ENCODE measurements around the gene CTTNBP2. TPM values are rescaled to one million over a fixed set of nuclear protein-coding genes. Genes with fewer than 3 reads are reported as not detected.

CTTNBP2 gene
- total RNA-seq, 1 experiment from 2014 or later, result 8.7 TPM

- no peaks in the 10 kb centered on the region for H3K27me3 ChIP-seq (ENCODE audit: control insufficient read depth, insufficient read depth, low read length)
- no peak for DNase-seq
- peaks cover 4% of the 10 kb centered on the region; the same call in 1 of the 2 replicates for H3K36me3 ChIP-seq (replicated peaks; ENCODE audit: control insufficient read depth, insufficient read depth, low read length)
- no peak overlapping the region for H3K4me3 ChIP-seq (ENCODE audit: insufficient read depth, low read depth, low read length)
Observed at GRCh38 chr7:117793976-117794375, 79.3 kb downstream of the CTTNBP2 start.

DNA sequence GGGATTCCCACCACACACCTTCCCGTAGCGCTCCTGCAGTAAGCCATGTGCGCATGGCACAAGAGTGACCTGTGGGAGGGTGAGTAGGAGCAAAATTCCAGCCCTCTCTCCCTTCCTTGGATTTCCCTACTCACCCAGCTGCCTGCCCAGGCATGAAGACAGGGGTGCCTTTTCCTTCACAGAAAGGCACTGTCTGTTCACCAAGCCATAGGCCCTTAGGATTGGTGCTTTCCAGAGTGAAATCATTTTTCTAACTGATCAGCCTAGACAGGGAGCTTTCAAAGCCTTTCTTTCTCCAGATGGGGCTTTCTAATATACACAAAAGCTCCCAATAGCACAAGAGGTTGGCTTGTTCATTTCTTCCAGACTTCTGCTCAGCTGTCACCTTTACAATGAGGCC lies 79.7 kb downstream of the CTTNBP2 start:
- DNase-seq, result peak; percentile 9
- no peak overlapping the region for H3K4me3 ChIP-seq (ENCODE audit: insufficient read depth, low read depth, low read length)
- H3K27me3 ChIP-seq (ENCODE audit: control insufficient read depth, insufficient read depth, low read length), result no peaks in the 10 kb centered on the region
- H3K36me3 ChIP-seq (replicated peaks; ENCODE audit: control insufficient read depth, insufficient read depth, low read length), result peaks cover 4% of the 10 kb centered on the region; the same call in 1 of the 2 replicates

GRCh38 chr7:117791877-117792780 lies 81.1 kb downstream of the CTTNBP2 start:
- no peak for DNase-seq
- no peaks in the 10 kb centered on the region for H3K27me3 ChIP-seq (ENCODE audit: control insufficient read depth, insufficient read depth, low read length)
- no peak overlapping the region for H3K4me3 ChIP-seq (ENCODE audit: insufficient read depth, low read depth, low read length)
- H3K36me3 ChIP-seq (replicated peaks; ENCODE audit: control insufficient read depth, insufficient read depth, low read length), result peaks cover 4% of the 10 kb centered on the region; the same call in 1 of the 2 replicates

DNA sequence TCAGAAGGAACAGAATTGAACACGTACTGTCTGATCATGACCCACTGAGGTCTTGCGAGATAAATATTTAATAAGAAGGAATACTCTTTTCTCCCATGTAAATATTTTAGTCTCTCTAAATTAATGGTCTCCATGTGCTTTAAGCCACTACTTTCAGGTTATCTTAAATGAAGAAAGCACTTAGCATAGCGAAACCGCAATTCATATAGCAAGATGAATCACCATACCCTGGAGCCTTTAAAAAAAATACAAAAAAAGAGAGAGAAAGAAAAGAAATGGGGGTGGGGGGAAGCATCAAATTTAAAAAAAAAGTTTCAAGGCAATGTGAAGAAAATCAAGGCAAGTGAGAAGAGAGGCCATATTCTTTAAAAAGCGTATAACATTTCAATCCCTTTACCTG lies 82.5 kb downstream of the CTTNBP2 start:
- no peak overlapping the region for H3K4me3 ChIP-seq (ENCODE audit: insufficient read depth, low read depth, low read length)
- no peak for DNase-seq
- H3K36me3 ChIP-seq (replicated peaks; ENCODE audit: control insufficient read depth, insufficient read depth, low read length), result peaks cover 4% of the 10 kb centered on the region; the same call in 1 of the 2 replicates
- no peaks in the 10 kb centered on the region for H3K27me3 ChIP-seq (ENCODE audit: control insufficient read depth, insufficient read depth, low read length)

- Histone ChIP-seq H3K4me3 (ENCODE audit: insufficient read depth, low read depth, low read length) (no peak overlapping the region), H3K27me3 (ENCODE audit: control insufficient read depth, insufficient read depth, low read length) (no peaks in the 10 kb centered on the region), H3K36me3 (replicated peaks; ENCODE audit: control insufficient read depth, insufficient read depth, low read length) (peaks cover 4% of the 10 kb centered on the region; the same call in 1 of the 2 replicates)
- no peak for DNase-seq
Observed at GRCh38 chr7:117790251-117790650, 83.0 kb downstream of the CTTNBP2 start.

DNA sequence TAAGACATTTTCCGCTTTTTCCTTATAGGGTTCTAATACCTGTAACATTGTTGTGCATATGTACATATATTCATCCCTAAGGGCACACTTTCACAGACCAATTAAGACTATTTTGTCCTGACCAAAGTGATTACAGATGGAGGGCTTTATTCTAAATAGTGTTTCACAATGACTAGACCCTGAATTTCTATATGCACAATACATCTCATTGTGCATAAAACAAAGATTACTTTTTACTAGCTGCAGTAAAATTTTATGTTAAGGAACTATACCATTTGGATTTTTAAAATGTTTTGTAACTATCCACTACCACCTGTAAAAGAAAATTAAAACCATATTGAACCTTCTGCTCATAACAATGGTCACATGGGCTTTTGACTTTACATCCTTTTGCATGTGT lies 87.8 kb downstream of the CTTNBP2 start:
- Histone ChIP-seq H3K36me3 (replicated peaks; ENCODE audit: control insufficient read depth, insufficient read depth, low read length) (no peaks in the 10 kb centered on the region), H3K27me3 (ENCODE audit: control insufficient read depth, insufficient read depth, low read length) (no peaks in the 10 kb centered on the region), H3K4me3 (ENCODE audit: insufficient read depth, low read depth, low read length) (no peak overlapping the region)
- DNase-seq, result no peak

GRCh38 chr7:117784315-117784714 lies 88.9 kb downstream of the CTTNBP2 start:
- DNase-seq, result no peak

DNA sequence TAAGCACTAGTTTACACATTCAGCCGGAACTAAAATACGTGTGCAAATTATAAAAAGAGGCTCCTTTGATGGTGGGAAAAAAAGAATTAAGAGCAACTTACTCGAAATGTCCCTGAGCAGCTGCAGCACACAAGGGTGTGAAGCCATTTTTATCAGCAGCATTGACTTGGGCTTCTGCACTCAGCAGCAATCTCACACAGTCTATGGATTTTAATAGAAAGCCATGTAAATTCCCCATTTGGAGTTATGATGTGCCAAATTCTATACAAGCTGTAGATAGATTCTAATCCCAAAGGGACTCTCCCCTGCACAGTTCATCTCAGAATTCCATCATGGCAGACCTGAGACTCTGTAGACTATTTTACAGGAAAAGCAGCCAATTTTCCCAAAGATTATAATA lies 90.5 kb downstream of the CTTNBP2 start:
- Histone ChIP-seq H3K36me3 (replicated peaks; ENCODE audit: control insufficient read depth, insufficient read depth, low read length) (no peaks in the 10 kb centered on the region), H3K4me3 (ENCODE audit: insufficient read depth, low read depth, low read length) (no peak overlapping the region), H3K27me3 (ENCODE audit: control insufficient read depth, insufficient read depth, low read length) (no peaks in the 10 kb centered on the region)
- DNase-seq, result no peak

More at GRCh38 chr7:117784315-117784714, 88.9 kb downstream of the CTTNBP2 start:
- H3K36me3 ChIP-seq (replicated peaks; ENCODE audit: control insufficient read depth, insufficient read depth, low read length), result no peaks in the 10 kb centered on the region
- no peak overlapping the region for H3K4me3 ChIP-seq (ENCODE audit: insufficient read depth, low read depth, low read length)
- no peaks in the 10 kb centered on the region for H3K27me3 ChIP-seq (ENCODE audit: control insufficient read depth, insufficient read depth, low read length)

- H3K36me3 ChIP-seq (replicated peaks; ENCODE audit: control insufficient read depth, insufficient read depth, low read length), result peaks cover 2% of the 10 kb centered on the region
- DNase-seq, result no peak
- no peaks in the 10 kb centered on the region for H3K27me3 ChIP-seq (ENCODE audit: control insufficient read depth, insufficient read depth, low read length)
- H3K4me3 ChIP-seq (ENCODE audit: insufficient read depth, low read depth, low read length), result no peak overlapping the region
Observed at GRCh38 chr7:117781707-117782106, 91.5 kb downstream of the CTTNBP2 start.

DNA sequence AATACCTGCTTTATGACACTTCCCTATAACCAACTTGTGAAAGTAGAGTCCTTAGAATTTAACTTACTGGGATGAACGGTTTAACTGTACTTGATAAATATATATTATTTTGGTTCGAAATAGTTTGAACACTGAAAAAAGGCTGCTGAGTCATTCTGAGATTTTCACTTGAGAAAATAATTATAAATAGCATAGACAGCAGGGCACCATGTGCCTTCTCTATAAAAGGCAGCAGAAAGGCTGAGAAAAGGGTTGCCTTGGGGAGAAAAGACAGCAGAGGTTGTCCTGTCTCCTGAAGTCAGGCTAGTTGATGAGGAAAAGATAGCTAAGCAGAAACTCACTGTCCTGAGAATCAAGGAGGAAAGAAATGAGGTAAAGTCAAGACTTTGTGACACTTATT lies 92.4 kb downstream of the CTTNBP2 start:
- H3K36me3 ChIP-seq (replicated peaks; ENCODE audit: control insufficient read depth, insufficient read depth, low read length), result peaks cover 2% of the 10 kb centered on the region
- no peak for DNase-seq
- H3K27me3 ChIP-seq (ENCODE audit: control insufficient read depth, insufficient read depth, low read length), result no peaks in the 10 kb centered on the region
- no peak overlapping the region for H3K4me3 ChIP-seq (ENCODE audit: insufficient read depth, low read depth, low read length)

DNA sequence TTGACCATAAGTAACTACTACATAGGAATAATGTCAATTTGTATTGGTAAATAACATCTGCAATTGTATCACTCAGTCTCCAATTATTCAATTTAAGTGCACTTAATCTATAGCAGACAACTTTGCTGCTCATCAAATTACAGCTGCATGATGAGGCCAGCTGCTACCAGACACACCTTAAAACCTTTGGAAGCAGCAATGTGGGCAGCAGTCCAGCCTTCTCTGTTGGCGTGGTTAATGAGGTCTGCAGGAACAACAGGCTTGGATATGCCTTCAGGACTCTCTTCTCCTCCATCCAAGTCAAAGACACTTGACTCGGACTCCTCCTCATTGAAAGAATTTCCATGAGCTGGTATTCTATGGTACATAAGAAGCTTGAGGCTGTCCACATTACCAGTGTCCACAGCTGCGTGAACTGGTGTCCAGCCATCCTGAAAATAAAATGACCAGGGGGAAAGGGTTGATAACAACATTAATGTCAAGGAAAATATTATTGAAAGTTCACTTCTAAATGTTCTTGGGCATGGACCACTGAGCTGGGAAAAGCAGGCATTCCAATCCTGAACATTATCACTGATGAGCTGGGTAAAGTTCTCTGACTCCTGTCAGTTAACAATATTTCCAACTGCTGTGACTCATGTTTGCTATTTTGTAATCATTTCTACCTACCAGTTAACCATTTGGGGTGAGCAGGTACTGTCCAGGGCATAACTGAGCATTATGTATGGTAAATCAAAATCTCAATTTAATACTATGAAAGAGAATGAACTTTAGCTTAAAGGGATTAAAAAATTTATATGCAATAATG lies 95.7 kb downstream of the CTTNBP2 start:
- no peak for DNase-seq
- Histone ChIP-seq H3K36me3 (replicated peaks; ENCODE audit: control insufficient read depth, insufficient read depth, low read length) (peaks cover 2% of the 10 kb centered on the region), H3K27me3 (ENCODE audit: control insufficient read depth, insufficient read depth, low read length) (no peaks in the 10 kb centered on the region), H3K4me3 (ENCODE audit: insufficient read depth, low read depth, low read length) (no peak overlapping the region)

- DNase-seq, result no peak
- Histone ChIP-seq H3K4me3 (ENCODE audit: insufficient read depth, low read depth, low read length) (no peak overlapping the region), H3K27me3 (ENCODE audit: control insufficient read depth, insufficient read depth, low read length) (no peaks in the 10 kb centered on the region), H3K36me3 (replicated peaks; ENCODE audit: control insufficient read depth, insufficient read depth, low read length) (peaks cover 2% of the 10 kb centered on the region)
Observed at GRCh38 chr7:117776224-117776623, 97.0 kb downstream of the CTTNBP2 start.

DNA sequence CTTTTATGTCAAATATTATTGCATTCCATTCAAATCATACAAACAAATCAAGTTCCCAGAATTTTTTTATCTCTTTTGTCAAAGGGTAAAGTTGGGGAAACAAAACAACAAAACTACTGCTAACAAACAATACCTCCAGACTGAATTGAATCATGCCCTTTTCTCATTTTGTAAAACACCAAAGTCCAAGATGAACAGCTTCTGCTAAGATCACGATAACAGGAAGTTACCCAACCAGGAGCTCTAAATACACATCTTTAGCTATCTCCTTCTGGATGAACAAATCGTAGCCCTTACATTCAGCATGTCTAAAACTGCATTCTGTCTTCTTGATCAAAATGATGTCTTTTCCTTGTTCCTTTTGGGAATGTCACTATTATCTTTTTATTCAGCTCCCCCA lies 97.4 kb downstream of the CTTNBP2 start:
- H3K4me3 ChIP-seq (ENCODE audit: insufficient read depth, low read depth, low read length), result no peak overlapping the region
- H3K36me3 ChIP-seq (replicated peaks; ENCODE audit: control insufficient read depth, insufficient read depth, low read length), result peaks cover 2% of the 10 kb centered on the region
- no peak for DNase-seq
- H3K27me3 ChIP-seq (ENCODE audit: control insufficient read depth, insufficient read depth, low read length), result no peaks in the 10 kb centered on the region

- H3K4me3 ChIP-seq (ENCODE audit: insufficient read depth, low read depth, low read length), result no peak overlapping the region
- DNase-seq, result no peak
- H3K36me3 ChIP-seq (replicated peaks; ENCODE audit: control insufficient read depth, insufficient read depth, low read length), result peaks cover 2% of the 10 kb centered on the region
- H3K27me3 ChIP-seq (ENCODE audit: control insufficient read depth, insufficient read depth, low read length), result no peaks in the 10 kb centered on the region
Observed at GRCh38 chr7:117774943-117775342, 98.3 kb downstream of the CTTNBP2 start.

DNA sequence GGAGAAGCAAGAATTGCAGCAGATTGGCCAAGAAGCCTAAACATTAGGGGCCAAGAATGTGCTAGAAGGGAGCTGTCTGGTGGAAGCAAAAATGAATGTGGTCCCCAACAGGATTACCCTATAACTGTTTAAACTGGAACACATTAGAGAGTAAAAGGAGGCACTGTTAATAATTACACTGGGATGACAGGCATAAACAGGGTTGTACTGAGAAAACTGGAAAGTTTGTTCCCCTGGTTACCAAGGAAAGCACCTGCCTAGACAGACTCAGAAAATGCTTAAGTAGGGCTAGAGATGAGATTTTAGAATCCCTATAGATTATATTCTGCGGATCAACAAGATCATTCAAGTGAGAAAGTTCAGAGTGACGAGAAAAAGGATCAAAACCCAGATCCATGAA lies 100.8 kb downstream of the CTTNBP2 start:
- no peak for DNase-seq
- Histone ChIP-seq H3K36me3 (replicated peaks; ENCODE audit: control insufficient read depth, insufficient read depth, low read length) (peaks cover 2% of the 10 kb centered on the region), H3K4me3 (ENCODE audit: insufficient read depth, low read depth, low read length) (no peak overlapping the region), H3K27me3 (ENCODE audit: control insufficient read depth, insufficient read depth, low read length) (no peaks in the 10 kb centered on the region)

Measured in H7 (cell line).